Gastrocnemius medialis (tissue), 4 donors: ENCODE measurements around the gene ANKRD53. TPM values are rescaled to one million over a fixed set of nuclear protein-coding genes. Genes with fewer than 3 reads are reported as not detected.

Experiments
- ATAC-seq, 2 donors: fragments of 150-250 bp; one replicate each; pipeline ENCODE4 v1.9.1; 2016
- DNase-seq, 2 donors: peaks; one replicate each; pipeline ENCODE4 v3.0.0-alpha.2; 2019
- H3K27ac ChIP-seq, 4 donors: fragments of 200-600 bp; sonication (generic); 1 replicate in 1 of 4; 2 replicates in 3 of 4; pipeline ENCODE4 v1.5.1; 2016 to 2018; ENCODE audit warnings: mild to moderate bottlenecking in 2 of 4, moderate library complexity in 1 of 4
- H3K27me3 ChIP-seq, 3 donors: fragments of 200-600 bp; sonication (generic) in 2 of 3; 1 replicate in 1 of 3; 2 replicates in 2 of 3; pipeline versions ENCODE4 v1.5.1 to v1.6.0; 2016 to 2019; ENCODE audit warnings: mild to moderate bottlenecking in 1 of 3, moderate library complexity in 1 of 3
- H3K36me3 ChIP-seq, 2 donors: fragments of 200-600 bp; sonication (generic) in 1 of 2; one replicate each; pipeline ENCODE4 v1.5.1; 2017 to 2018
- H3K4me1 ChIP-seq, 2 donors: fragments of 200-600 bp; sonication (generic) in 1 of 2; one replicate each; pipeline ENCODE4 v1.5.1; 2016 to 2017; ENCODE audit warnings: mild to moderate bottlenecking in 2 of 2
- H3K4me3 ChIP-seq, 4 donors: fragments of 200-600 bp; sonication (generic) in 3 of 4; 1 replicate in 1 of 4; 2 replicates in 3 of 4; pipeline ENCODE4 v1.5.1; 2016 to 2019; ENCODE audit warnings: mild to moderate bottlenecking in 2 of 4
- H3K9me3 ChIP-seq, 3 donors: fragments of 200-600 bp; sonication (generic) in 2 of 3; 1 replicate in 1 of 3; 2 replicates in 2 of 3; pipeline ENCODE4 v1.5.1; 2016 to 2019
- POLR2A ChIP-seq, 2 donors: fragments of 450-650 bp; IDR thresholded peaks; one replicate each; pipeline ENCODE4 v1.6.1; 2017; ENCODE audit warnings: antibody characterized with exemption in 2 of 2, mild to moderate bottlenecking in 2 of 2, moderate library complexity in 2 of 2
- in situ Hi-C, 4 donors: fragments of 200-750 bp; cut with MboI; loops; one replicate each; pipeline versions ENCODE4 v1.15.0 to v1.8.0; 2017; ENCODE audit warnings: low sequenced_read_pairs in 4 of 4
- intact Hi-C: fragments of 100-400 bp; cut with DNase I; formaldehyde crosslinking; loops from one replicate; pipeline ENCODE4 v1.15.1; 2023; ENCODE audit warnings: low total_unique reads
- total RNA-seq, 4 donors: library from RNA; depleted of rRNA; stranded (reverse); fragments of >200 nt; gene quantifications; one replicate each; pipeline versions ENCODE4 v1.1.0 to v1.2.3, GENCODE V29; 2016
- TF ChIP-seq, protein P1 (sequence below), 5 experiments: fragments of 450-650 bp in 3 of 5; fragments of 200-600 bp in 2 of 5; sonication (generic) in 2 of 5; IDR thresholded peaks in 4 of 5; conservative IDR thresholded peaks in 1 of 5; 1 replicate in 4 of 5; 2 replicates in 1 of 5; pipeline ENCODE4 v1.5.1; 2016 to 2019; ENCODE audit warnings: antibody characterized with exemption in 5 of 5, mild to moderate bottlenecking in 3 of 5, moderate library complexity in 3 of 5

ANKRD53 gene
- total RNA-seq, 4 donors from 2014 or later: 0.44 to 2.0 TPM; not detected in 2

DNA sequence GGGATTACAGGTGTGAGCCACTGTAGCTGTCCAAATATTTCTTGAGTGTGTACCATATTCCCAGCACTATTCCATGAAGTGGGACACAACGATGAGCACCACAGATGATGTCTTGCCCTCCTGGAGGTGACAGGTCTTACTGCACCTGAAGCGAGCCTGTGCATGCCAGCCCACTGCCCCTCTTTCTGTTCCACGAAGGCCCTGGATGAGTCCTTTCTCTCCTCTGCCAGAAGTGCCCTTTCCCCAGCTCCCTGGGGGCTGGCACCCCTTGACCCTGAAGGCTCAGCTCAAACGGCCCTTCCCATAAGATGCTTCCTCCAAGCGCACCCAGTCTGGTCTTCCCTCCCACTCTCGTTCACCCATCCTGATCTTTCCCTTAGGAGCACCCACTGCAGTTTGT is 37.2 kb upstream of the ANKRD53 start:
- TF ChIP-seq POLR2A (IDR thresholded peaks at IDR 0.05): no peak
- TF ChIP-seq, protein P1, sequence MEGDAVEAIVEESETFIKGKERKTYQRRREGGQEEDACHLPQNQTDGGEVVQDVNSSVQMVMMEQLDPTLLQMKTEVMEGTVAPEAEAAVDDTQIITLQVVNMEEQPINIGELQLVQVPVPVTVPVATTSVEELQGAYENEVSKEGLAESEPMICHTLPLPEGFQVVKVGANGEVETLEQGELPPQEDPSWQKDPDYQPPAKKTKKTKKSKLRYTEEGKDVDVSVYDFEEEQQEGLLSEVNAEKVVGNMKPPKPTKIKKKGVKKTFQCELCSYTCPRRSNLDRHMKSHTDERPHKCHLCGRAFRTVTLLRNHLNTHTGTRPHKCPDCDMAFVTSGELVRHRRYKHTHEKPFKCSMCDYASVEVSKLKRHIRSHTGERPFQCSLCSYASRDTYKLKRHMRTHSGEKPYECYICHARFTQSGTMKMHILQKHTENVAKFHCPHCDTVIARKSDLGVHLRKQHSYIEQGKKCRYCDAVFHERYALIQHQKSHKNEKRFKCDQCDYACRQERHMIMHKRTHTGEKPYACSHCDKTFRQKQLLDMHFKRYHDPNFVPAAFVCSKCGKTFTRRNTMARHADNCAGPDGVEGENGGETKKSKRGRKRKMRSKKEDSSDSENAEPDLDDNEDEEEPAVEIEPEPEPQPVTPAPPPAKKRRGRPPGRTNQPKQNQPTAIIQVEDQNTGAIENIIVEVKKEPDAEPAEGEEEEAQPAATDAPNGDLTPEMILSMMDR (IDR thresholded peaks at IDR 0.05 in 4 of 5, conservative IDR thresholded peaks at IDR 0.05 in 1 of 5): no peak
- H3K4me3 ChIP-seq: no peak overlapping the region
- H3K27ac ChIP-seq: no peak overlapping the region
- no peak for DNase-seq
- in situ Hi-C loops (loop anchor here in 3 of 4 donors (10.0 to 25.0 kb wide), 2 partner anchors 76 to 154 kb away; partner anchors contain the start of gene FIGLA (in 1 of the 3)), intact Hi-C loops (no loop called here)
- H3K4me1 ChIP-seq: no peaks in the 10 kb centered on the region
- H3K27me3 ChIP-seq: no peaks in the 10 kb centered on the region
- H3K36me3 ChIP-seq: no peaks in the 10 kb centered on the region
- ATAC-seq: no peak
- H3K9me3 ChIP-seq: no peaks in the 10 kb centered on the region

DNA sequence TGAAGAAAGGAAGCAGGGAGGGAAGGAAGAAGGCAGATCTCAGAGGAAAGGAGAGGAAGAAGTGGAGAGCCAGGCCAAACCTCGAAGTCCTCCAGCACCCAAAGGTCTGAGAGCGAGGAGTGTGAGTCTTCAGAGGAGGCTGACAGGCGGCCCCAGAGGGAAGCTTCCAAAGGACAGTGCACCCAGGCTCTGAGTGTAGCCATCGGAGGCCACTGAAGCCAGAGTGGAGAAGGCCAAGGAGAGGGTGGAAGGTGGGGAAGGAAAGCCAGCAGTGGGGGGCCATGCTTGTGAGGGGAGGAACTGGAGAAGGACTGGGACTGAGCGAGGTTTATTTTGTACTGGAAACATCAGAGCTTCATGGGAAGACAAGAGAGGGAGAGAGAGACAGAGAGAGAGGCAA is 36.7 kb upstream of the ANKRD53 start:
- no peaks in the 10 kb centered on the region for H3K9me3 ChIP-seq
- no peaks in the 10 kb centered on the region for H3K27me3 ChIP-seq
- intact Hi-C loops: no loop called here
- in situ Hi-C loops: loop anchor here in 3 of 4 donors (10.0 to 25.0 kb wide), 2 partner anchors 77 to 154 kb away; partner anchors contain the start of gene FIGLA (in 1 of the 3)
- no peak overlapping the region for H3K27ac ChIP-seq
- DNase-seq (no peak), ATAC-seq (no peak)
- no peaks in the 10 kb centered on the region for H3K36me3 ChIP-seq
- TF ChIP-seq, protein P1 (IDR thresholded peaks at IDR 0.05 in 4 of 5, conservative IDR thresholded peaks at IDR 0.05 in 1 of 5): no peak
- no peak for TF ChIP-seq POLR2A (IDR thresholded peaks at IDR 0.05)
- no peaks in the 10 kb centered on the region for H3K4me1 ChIP-seq
- H3K4me3 ChIP-seq: no peak overlapping the region

DNA sequence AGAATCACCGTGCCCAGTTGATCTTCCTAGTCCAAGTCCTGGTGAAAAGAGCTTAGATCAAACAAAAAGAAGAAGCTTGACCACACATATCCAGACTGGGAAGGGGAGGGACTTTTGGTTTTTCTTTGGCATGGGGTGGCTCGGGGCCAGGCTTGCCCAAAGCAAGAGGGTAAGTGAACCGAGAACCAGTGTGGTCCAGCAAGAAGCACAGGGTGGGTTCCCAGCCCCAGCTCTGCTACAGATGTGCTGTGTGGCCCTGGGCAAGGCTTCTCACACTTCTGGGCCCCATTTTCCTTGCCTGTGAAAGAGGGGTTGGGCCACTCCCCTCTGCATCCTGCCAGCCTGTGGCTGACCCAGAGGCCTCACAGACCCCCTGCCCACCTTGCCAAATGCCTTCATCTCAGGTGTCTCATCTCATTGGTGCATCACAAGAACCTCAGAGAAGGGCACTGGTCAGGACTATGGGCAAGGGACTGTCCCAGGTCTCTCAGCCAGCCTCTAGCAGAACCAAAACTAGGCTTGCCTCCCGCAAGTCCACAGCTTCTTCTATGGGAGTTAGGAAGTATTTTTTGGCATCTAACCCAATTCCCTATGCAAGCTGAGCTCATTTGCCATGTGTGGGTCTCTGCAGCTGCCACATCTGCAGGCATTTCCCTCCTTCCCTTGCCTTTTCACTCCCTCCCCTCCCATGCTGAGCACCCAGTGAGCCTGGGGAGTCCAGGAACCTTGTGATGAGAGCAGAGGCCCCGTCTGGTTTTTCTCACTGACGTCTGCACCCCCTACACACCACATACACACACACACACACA is 35.8 kb upstream of the ANKRD53 start:
- in situ Hi-C loops: loop anchor here in 3 of 4 donors (10.0 to 25.0 kb wide), 2 partner anchors 78 to 155 kb away; partner anchors contain the start of gene FIGLA (in 1 of the 3)
- H3K27ac ChIP-seq: no peak overlapping the region
- no peak overlapping the region for H3K4me3 ChIP-seq
- no peak for TF ChIP-seq POLR2A (IDR thresholded peaks at IDR 0.05)
- TF ChIP-seq, protein P1 (IDR thresholded peaks at IDR 0.05 in 4 of 5, conservative IDR thresholded peaks at IDR 0.05 in 1 of 5): no peak
- H3K36me3 ChIP-seq: no peaks in the 10 kb centered on the region
- ATAC-seq: no peak
- DNase-seq: no peak
- peaks cover 0 to 4% (median 0%) of the 10 kb centered on the region in 3 donors for H3K27me3 ChIP-seq
- no peaks in the 10 kb centered on the region for H3K4me1 ChIP-seq
- no peaks in the 10 kb centered on the region for H3K9me3 ChIP-seq
- intact Hi-C loops: no loop called here

DNA sequence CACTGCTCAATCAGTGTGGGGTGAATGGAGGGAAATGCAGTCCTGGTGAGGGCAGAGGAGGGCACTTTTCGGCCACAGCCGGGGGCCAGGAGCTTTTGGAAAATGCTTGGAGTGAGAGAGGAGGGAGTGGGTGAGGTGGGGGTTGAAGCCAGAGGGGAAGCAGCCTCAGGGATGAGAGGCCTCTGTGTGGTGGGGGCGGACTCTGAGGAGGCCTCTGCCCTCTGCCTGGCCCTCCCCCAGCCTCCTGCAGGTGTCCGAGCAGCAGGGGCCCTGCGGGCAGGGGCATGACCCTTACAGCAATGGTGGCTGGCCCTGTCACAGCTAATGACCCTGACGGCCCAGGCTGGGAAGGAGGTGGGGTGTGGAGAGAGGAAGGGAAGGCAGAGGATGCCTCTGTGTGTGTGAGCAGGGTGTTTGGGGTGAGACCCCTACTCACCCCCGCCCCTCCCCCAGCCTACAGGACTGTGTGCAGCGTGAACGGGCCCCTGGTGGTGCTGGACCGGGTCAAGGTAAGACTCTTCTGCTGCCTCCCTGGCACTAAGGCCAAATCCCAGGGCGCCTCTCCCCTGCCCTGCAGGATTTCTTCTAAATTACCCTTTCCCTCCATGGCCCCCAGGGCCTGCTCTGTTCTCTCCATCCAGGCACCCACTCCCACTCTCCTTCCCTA is 35.1 kb upstream of the ANKRD53 start:
- Histone ChIP-seq H3K4me3 (no peak overlapping the region), H3K27ac (no peak overlapping the region), H3K9me3 (no peaks in the 10 kb centered on the region), H3K4me1 (peaks cover 0 to 4% of the 10 kb centered on the region in 2 donors), H3K36me3 (no peaks in the 10 kb centered on the region), H3K27me3 (peaks cover 0 to 6% (median 0%) of the 10 kb centered on the region in 3 donors)
- intact Hi-C loops: no loop called here
- in situ Hi-C loops: loop anchor here in 3 of 4 donors (10.0 to 25.0 kb wide), 2 partner anchors 79 to 156 kb away; partner anchors contain the start of gene FIGLA (in 1 of the 3)
- ATAC-seq: no peak
- no peak for TF ChIP-seq POLR2A (IDR thresholded peaks at IDR 0.05)
- TF ChIP-seq, protein P1 (IDR thresholded peaks at IDR 0.05 in 4 of 5, conservative IDR thresholded peaks at IDR 0.05 in 1 of 5): no peak
- no peak for DNase-seq
